Left renal cortex interstitium (tissue), 4 donors: ENCODE results near the gene FNDC4. TPM values are rescaled to one million over a fixed set of nuclear protein-coding genes. Genes with fewer than 3 reads are reported as not detected.

Source experiments
- DNase-seq, 4 donors: peaks; one replicate each; pipeline ENCODE4 v3.0.0-alpha.2; 2013; ENCODE audit warnings: low read depth in 4 of 4, low spot score in 2 of 4, missing footprints in 1 of 4
- polyA plus RNA-seq, 4 donors: library from polyadenylated mRNA; unstranded; fragments of 120-200 nt; gene quantifications; one replicate each; pipeline ENCODE4 v1.2.1, GENCODE V29; 2013; ENCODE audit not compliant: insufficient read length in 4 of 4

FNDC4 gene
- polyA plus RNA-seq, 4 donors: 7.1 to 10.9 (median 8.8) TPM

DNA sequence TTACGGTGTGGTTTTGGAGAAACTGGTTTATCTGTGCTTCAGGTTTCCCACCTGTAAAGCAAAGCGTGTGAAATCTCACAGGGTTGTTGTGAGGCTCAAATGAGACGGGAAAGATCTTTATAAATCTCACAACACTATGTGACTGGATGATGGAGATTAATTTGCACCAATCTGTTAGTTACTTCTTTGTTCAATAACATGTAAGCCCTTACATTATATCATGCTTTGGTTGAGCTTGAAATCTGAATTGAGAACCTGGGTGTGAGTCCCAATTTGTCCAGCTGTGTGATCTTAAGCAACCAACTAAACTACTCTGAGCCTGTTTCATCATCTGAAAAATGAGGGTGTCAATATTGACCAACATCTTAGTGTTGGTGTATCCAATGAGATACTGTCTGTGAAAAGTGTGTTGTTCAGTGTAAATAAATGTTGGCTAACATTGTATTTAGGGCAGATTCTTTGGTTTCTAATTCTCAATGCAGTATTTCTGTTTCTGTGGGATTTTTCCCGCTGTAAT lies 898 bp upstream of the FNDC4 start:
- DNase-seq: no peak

DNA sequence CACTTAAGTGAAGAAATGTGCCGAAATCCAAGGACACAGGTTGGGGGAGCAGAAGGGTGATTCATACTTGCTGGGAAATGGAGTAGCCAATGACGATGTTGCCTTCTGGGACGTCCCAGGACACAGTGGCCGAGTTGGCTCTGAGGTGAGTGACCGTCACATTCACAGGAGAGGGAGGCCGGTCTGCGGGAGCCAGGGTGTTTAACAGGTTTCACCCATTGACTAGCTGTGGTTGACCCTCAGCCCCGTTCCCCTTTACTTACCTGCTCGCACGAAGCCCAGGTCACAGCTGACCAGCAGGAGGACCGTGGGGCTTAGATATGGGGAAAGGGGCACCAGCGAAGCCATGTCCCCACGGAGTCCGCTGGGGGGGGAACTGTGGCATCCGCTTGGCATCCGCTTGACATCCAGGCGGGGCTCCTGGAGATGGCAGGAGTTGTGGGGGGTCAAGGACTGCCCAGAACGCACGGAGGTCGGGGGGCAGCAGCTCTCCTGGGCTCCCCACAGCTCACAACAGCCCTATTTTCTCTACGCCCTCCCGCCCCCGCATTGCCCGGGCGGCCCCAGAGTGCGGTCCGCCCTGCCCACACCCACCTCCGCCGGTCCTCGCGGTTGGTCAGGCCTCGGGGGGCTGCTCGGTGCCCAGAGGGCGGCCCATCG lies 586 bp downstream of the FNDC4 start:
- no peak for DNase-seq

DNA sequence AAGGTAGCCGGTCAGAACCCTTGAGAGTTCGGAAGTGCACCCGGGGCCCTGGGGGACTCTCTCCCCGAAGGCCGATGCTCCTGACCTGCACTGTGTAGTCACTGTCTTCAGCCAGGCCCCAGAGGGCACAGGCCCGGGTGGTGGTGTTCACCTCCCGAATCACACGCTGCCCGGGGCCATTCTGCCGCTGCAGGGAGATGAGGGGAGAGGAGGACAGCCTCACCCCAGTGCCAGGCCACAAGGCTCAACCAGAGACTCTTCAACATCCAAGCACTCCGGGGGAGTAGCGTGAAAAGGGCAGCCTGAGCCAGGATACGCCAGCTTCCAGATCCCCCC lies 1.1 kb downstream of the FNDC4 start:
- no peak for DNase-seq

DNA sequence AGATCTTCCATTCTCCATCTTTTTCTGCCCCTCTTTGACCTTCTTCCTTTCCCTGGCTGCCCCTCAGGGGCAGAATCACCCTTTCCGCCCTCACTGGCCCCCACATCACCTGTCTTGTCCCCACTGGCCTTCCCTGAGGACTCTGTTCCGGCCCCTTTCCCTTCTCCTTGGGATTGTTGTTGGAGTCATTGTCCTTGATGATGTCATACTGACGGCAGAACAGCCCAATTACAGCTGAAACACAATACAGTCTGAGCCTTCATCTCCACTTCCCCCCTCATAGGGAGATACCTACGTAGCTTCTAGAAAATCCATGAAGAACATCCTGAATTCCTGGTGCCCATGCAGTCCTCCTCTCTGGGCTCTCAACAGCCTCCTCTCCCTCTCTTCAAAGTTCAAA lies 2.4 kb downstream of the FNDC4 start:
- DNase-seq: no peak

DNA sequence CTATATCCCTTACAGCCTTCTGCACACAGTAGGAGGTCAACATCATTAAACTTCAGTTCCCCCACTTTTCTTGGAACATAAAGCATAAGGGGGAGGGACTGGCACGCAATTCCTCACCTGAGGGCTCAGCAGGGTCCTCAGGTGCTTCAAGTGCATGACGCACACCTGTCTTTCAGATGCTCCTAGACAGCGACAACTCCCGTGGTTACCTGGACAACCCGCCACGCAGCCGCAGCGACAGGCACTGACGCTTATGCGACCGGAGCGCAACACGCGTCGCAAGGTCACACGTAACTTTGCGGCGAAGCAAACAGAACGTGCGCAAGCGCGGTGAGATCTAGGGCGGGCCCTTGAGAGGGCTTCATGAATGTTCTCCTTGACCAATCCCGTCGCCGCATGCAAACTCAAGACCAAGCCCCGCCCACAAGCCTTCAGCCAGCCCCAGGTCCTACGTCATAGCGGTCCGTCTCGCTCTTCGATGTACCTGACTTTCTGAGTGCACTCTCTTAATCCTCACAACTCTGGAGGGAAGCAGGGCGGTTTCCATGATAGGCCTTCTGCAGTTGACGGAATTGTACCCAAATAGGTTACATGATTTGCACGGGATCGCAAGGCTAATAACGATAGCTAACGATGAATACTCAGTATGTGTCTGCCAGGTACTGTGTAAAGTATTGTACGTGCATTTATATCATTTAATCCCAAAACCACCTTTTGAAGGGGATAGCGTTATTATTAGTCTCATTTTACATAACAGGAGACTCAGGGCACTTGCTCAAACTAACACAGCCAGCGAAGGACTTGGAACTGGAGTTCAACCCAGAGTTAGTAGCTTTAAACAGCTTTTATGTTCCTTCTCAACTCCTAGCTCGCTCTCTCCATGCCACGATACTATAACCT lies 5.3 kb downstream of the FNDC4 start, which contains the start of gene IFT172:
Gene IFT172, minus strand, starts transcription at position 246 of the 900 bp plus-strand sequence. Its CDS starts 90 bp downstream, at position 156.
- DNase-seq: peak; percentile 92 to 98 (median 95)

DNA sequence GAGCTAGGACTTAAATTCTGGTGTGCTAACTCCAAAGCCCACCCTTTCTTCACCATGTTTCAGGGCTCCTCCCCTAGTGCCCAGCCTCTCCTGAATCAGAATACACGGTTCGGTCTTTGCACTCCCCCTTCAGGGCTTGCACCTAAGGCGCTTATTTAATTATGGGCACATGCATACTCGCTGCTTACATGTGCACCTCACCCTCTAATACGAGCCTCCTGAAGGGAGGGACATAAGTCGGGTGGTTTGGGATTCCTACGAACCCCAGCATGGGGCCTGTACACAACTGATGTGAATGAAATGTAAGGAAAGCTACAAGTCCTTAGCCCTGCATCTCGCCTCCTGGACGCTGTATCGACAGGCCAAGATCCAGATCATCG lies 5.9 kb downstream of the FNDC4 start:
- DNase-seq: no peak

DNA sequence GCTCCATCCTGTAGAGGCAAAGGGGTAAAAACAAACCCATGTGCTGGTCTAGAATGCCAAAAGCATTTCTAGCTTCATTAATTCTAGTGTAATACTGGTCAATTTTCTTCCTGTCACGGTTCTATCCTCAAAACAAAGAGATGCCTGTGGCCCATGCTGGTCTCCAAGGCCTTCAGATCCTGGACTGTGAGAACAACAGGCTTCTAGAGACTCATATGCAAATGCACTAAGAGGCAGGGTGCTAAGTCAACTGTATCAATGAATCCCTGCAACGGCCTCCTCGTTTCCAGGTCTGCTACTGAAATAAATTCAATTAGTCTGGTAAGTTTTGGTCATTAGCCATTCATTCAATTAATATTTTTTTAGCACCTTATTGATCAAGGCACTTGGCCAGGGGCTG lies 9.5 kb downstream of the FNDC4 start:
- DNase-seq: no peak

DNA sequence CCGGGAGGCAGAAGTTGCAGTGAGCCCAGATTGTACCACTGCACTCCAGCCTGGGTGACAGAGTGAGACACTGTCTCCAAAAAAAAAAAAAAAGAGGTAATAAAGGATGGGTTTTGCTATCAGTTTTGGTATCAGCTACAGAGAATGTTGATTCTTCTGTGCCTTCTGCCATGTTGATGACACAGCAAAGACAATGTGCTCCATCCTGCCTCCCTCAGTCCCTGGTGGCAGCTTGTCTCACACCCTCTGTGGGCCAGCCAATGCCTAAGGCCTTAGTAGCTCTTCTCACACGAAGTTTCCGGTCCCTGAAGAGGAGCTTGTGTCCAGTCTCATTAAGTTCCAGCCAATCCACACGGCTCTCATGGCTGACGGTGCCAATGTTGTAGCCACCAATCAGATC lies 23.0 kb downstream of the FNDC4 start:
- DNase-seq: no peak

DNA sequence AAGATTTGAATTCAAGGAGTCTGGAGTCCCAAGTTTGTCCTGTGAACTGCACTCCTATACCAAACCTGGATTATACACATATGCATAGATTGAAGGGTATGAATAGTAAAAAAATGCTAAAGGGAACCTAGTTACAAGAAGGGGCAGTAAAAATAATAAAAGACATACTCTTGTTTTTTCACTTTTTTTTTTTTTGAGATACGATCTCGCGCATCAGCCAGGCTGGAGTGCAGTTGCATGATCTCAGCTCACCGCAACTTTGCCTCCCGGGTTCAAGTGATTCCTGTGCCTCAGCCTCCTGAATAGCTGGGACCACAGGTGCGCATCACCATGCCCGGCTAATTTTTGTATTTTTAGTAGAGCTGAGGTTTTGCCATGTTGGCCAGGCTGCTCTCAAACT lies 30.6 kb downstream of the FNDC4 start:
- no peak for DNase-seq

DNA sequence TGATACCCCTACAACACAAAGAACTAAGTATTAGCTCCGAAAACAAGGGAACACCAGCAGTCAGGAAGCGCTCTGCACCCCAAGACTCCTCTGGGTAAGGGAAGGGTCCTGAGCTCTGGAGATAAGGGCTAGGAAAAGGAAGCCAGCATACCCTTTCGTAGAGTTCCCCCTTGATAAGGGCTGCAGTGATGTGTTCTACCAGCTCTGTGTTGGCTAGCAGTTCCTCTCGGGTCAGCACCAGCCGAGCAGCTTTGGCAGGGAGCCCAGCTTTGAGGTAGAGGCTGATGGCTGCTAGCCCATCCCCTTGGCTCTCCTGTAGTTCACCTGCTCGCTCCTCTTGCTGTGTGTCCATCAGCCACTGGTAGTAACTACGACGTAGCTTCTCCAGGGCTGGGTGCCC lies 33.9 kb downstream of the FNDC4 start:
- no peak for DNase-seq

DNA sequence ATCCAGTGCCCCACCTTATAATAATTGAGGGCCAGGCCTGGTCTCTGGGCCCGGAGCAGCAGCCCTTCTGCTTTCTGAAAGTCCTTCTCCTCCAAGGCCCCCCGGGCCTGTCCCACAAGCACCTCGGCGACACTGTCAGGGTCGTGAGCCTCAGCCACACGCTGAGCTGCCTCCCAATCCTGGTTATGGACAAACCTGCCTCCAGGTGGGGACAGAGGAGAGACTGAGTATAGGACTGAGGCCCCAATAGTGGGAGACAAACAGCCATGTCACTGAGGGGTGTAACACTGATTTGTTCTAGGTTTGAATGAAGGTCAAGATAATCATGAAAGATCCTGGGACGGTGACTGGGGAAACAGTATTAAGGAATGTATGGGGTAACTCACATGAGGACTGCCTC lies 41.0 kb downstream of the FNDC4 start:
- DNase-seq: no peak

DNA sequence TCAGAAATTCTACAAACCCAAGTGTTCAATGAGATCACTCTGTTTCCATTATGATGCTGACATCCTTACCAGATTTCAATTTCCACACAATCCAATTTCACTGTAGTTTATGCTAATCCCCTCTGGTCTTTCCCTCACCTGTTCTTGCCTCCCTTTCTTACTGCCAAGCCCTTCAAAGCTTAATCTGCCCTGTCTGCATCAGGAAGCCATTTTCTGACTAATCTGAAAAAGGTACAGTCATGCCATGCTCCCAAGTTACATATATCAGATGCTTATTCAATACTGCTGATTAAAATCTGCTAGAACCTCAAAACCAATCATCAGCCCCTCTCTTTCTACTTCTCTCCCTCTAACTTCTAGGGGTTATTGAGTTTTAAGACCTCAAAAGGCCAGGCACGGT lies 43.9 kb downstream of the FNDC4 start:
- no peak for DNase-seq

DNA sequence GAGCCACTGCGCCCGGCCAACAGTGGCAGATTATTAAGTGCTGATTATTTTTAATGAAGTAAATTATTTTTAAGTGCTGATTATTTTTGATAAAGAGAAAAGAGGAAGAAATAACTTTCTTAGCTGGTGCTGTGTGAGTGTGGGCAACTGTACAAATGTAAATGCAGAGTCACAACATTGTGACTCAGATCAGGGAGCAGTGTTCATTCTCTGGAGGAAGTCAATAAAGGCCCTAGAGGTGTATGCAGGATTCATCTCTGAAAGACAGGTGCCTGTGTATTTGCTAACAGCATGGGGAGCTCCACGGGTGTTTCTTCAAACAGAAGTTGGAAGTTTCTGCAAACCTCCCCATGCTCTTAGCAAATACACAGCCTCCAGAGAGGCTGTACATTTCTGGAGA lies 46.6 kb downstream of the FNDC4 start:
- no peak for DNase-seq

DNA sequence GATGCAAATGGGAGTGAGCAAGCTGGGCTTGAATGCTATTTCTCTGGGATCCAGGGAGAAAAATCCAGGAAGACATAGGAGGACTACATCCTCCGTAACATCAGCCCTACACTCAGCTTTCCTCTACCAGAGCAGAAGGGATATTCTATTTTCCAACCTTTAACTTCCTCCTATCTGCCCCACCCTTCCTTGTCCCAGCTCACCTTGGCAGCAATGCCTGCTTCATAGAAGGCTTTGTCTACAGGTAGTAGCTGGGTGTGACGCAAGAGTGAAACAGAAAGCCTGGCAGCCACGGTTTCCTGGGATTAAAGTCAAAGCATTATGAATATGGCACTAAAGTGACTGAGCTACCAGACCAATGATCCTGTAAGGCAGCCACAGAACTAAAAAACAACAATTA lies 48.9 kb downstream of the FNDC4 start:
- DNase-seq: no peak

DNA sequence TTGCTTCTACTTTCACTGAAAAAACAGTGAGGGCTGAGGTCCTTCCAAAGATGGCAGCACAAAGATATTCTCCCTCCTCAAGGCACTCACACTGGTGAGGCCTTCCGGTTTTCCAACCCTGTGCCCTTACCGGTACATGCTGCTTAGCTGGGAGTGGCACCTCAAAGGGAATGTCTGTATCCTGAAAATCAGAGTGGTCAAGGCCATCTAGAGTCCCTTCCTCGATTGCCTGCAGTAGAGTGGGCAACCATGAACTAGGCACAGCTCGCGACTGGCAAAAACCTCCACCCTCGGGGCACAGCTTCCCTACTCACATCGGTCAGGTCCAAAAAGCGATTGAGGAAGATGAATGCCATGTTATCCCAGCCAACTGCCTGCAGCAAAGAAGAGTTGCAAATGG lies 49.4 kb downstream of the FNDC4 start:
- DNase-seq: no peak

DNA sequence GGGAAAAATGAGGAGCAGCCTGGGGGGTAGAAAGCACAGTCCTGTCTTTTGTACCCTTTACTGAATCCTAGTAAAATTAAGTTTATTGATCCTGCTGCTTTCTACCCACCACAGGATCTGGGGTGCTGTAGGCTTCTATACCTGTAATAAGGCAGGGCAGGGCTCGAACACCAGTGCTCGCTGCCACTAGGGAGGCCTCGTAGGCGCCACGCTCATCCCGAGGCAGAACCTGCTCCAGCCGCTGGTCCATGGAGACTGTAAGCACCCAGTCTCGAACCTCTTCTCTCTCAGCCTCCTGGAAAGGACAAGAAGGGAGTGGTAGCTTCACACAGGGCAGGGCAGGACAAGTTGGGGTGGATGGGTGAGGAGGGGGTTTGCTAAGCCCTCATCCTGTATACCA lies 49.8 kb downstream of the FNDC4 start:
- no peak for DNase-seq

DNA sequence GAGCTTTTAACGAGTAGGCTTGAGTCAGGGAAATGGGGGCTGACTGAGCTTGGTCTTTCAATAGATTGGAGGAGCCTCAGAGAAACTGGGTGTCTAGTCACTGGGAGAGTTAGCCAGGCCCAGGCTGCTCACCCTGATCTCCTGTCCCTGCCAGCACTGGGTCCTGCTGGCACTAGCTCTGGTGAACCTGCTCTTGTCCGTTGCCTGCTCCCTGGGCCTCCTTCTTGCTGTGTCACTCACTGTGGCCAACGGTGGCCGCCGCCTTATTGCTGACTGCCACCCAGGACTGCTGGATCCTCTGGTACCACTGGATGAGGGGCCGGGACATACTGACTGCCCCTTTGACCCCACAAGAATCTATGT lies 52.1 kb downstream of the FNDC4 start:
- DNase-seq: no peak

DNA sequence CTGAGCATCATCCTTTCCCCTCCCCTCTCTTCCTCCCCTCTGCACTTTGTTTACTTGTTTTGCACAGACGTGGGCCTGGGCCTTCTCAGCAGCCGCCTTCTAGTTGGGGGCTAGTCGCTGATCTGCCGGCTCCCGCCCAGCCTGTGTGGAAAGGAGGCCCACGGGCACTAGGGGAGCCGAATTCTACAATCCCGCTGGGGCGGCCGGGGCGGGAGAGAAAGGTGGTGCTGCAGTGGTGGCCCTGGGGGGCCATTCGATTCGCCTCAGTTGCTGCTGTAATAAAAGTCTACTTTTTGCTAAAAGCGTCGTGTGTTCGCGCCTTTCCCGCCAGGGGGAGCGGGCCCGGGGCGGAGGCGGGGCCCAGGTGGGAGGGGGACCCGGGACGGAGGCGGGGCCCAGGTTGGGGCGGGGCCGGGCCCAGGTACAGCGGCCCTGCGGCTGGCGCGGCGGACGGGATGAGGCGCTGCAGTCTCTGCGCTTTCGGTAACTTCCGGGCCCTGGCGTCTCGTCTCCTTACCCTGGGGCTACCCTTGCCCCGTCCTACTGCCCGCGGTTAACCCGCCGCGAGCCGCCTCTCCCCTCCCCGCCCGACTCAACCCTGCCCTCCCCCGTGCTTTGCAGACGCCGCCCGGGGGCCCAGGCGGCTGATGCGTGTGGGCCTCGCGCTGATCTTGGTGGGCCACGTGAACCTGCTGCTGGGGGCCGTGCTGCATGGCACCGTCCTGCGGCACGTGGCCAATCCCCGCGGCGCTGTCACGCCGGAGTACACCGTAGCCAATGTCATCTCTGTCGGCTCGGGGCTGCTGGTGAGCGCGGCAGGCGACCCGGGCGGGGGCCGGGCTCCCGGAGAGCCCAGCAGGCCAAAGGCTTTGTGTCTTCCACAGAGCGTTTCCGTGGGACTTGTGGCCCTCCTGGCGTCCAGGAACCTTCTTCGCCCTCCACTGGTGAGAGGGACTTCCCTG lies 52.8 kb downstream of the FNDC4 start, which contains the start of gene KRTCAP3:
Gene KRTCAP3, plus strand, starts transcription at position 424 of the 962 bp plus-strand sequence. Its CDS starts 32 bp downstream, at position 456.
- DNase-seq: peak in 1 of 4 donors; percentile 27
